Naive thymus-derived CD8-positive, alpha-beta T cell (primary cell): ENCODE measurements around the gene APOB. TPM values are rescaled to one million over a fixed set of nuclear protein-coding genes. Genes with fewer than 3 reads are reported as not detected.

Source experiments
- ATAC-seq, 2 donors: fragments of 150-1000 bp; cut with Tn5 transposase in 1 of 2; sonication (Bioruptor Pico), chemical (Tn5 transposase) in 1 of 2; 1 replicate in 1 of 2; 2 replicates in 1 of 2; pipeline ENCODE4 v1.10.0; 2021; ENCODE audit warnings: mild to moderate bottlenecking in 2 of 2, moderate library complexity in 2 of 2
- POLR2A ChIA-PET: fragments of 350-600 bp; sonication (Branson Sonifier 250); formaldehyde crosslinking; loops from one replicate; lab custom pipeline; 2021; ENCODE audit warnings: antibody characterized with exemption; lab: Charles Lee
- DNase-seq, 10 donors: peaks; one replicate each; pipeline versions ENCODE4 v3.0.0 to v3.0.0-alpha.2; 2020 to 2022
- H3K27ac Mint-ChIP-seq, 10 donors: one replicate each; pipeline ENCODE4 v1.8.0; 2020 to 2022; ENCODE audit warnings: mild to moderate bottlenecking in 10 of 10, mixed read lengths in 10 of 10, moderate library complexity in 4 of 10, inconsistent platforms in 1 of 10
- H3K27me3 Mint-ChIP-seq, 5 donors: one replicate each; pipeline ENCODE4 v1.8.0; 2021 to 2022; ENCODE audit warnings: mixed read lengths in 5 of 5
- H3K36me3 Mint-ChIP-seq, 3 donors: one replicate each; pipeline ENCODE4 v1.8.0; 2020 to 2022; ENCODE audit warnings: mixed read lengths in 3 of 3, mild to moderate bottlenecking in 2 of 3, inconsistent platforms in 1 of 3
- H3K4me1 Mint-ChIP-seq, 4 donors: one replicate each; pipeline ENCODE4 v1.8.0; 2021 to 2022; ENCODE audit warnings: mixed read lengths in 4 of 4
- H3K4me3 Mint-ChIP-seq, 10 donors: one replicate each; pipeline ENCODE4 v1.8.0; 2020 to 2022; ENCODE audit warnings: mild to moderate bottlenecking in 10 of 10, mixed read lengths in 10 of 10, moderate library complexity in 6 of 10, inconsistent platforms in 1 of 10
- H3K9me3 Mint-ChIP-seq, 9 donors: one replicate each; pipeline ENCODE4 v1.8.0; 2020 to 2022; ENCODE audit warnings: mixed read lengths in 9 of 9, mild to moderate bottlenecking in 3 of 9, inconsistent platforms in 1 of 9, moderate library complexity in 1 of 9
- polyA plus RNA-seq, 3 donors: library from polyadenylated mRNA; unstranded; fragments of 300-500 nt; fragmentation: Illumina TruSeq; gene quantifications; one replicate each; pipeline ENCODE4 v1.2.3, GENCODE V29; 2021
- total RNA-seq, 8 experiments: library from RNA in 2 of 8; stranded (reverse) in 2 of 8; gene quantifications; one replicate each; pipeline ENCODE4 v1.2.3 and lab custom pipeline; 2021 to 2026

The APOB gene
- total and polyA plus RNA-seq, 5 experiments from 2014 or later = not detected

- Mint-ChIP-seq H3K4me3 (no peak overlapping the region), H3K9me3 (no peaks in the 10 kb centered on the region), H3K27me3 (peaks cover 3 to 26% (median 9%) of the 10 kb centered on the region in 5 donors), H3K27ac (no peak overlapping the region), H3K4me1 (no peaks in the 10 kb centered on the region), H3K36me3 (no peaks in the 10 kb centered on the region)
- ATAC-seq = no peak
- POLR2A ChIA-PET = no interaction called here
- no peak for DNase-seq
Measured at GRCh38 chr2:20983844-20984243, 60.0 kb downstream of the APOB start.

GRCh38 chr2:20982861-20983260 lies 61.0 kb downstream of the APOB start:
- H3K27me3 Mint-ChIP-seq = peaks cover 3 to 26% (median 9%) of the 10 kb centered on the region in 5 donors
- no peak for ATAC-seq
- POLR2A ChIA-PET = no interaction called here
- H3K9me3 Mint-ChIP-seq = peaks cover 0 to 2% (median 0%) of the 10 kb centered on the region in 9 donors
- H3K36me3 Mint-ChIP-seq = no peaks in the 10 kb centered on the region
- H3K27ac Mint-ChIP-seq = no peak overlapping the region
- H3K4me3 Mint-ChIP-seq = no peak overlapping the region
- no peak for DNase-seq
- H3K4me1 Mint-ChIP-seq = no peaks in the 10 kb centered on the region

GRCh38 chr2:20977520-20978180 lies 66.2 kb downstream of the APOB start:
- DNase-seq (no peak), ATAC-seq (no peak)
- peaks cover 6 to 20% (median 8%) of the 10 kb centered on the region in 5 donors for H3K27me3 Mint-ChIP-seq
- POLR2A ChIA-PET = no interaction called here
- no peaks in the 10 kb centered on the region for H3K36me3 Mint-ChIP-seq
- H3K4me1 Mint-ChIP-seq = no peaks in the 10 kb centered on the region
- H3K4me3 Mint-ChIP-seq = no peak overlapping the region
- peaks cover 0 to 2% (median 0%) of the 10 kb centered on the region in 9 donors for H3K9me3 Mint-ChIP-seq
- H3K27ac Mint-ChIP-seq = no peak overlapping the region

GRCh38 chr2:20976527-20976926 lies 67.3 kb downstream of the APOB start:
- Mint-ChIP-seq H3K4me1 (no peaks in the 10 kb centered on the region), H3K9me3 (peaks cover 0 to 2% (median 0%) of the 10 kb centered on the region in 9 donors), H3K36me3 (no peaks in the 10 kb centered on the region), H3K27ac (no peak overlapping the region), H3K4me3 (no peak overlapping the region), H3K27me3 (peaks cover 6 to 12% (median 7%) of the 10 kb centered on the region in 5 donors)
- DNase-seq (no peak), ATAC-seq (no peak)
- POLR2A ChIA-PET = no interaction called here

GRCh38 chr2:20972792-20973565 lies 70.9 kb downstream of the APOB start:
- no peaks in the 10 kb centered on the region for H3K36me3 Mint-ChIP-seq

GRCh38 chr2:20972110-20972509 lies 71.8 kb downstream of the APOB start:
- H3K36me3 Mint-ChIP-seq = no peaks in the 10 kb centered on the region
- DNase-seq (no peak), ATAC-seq (no peak)
- H3K27me3 Mint-ChIP-seq = peaks cover 3 to 23% (median 14%) of the 10 kb centered on the region in 5 donors
- H3K4me1 Mint-ChIP-seq = no peaks in the 10 kb centered on the region
- POLR2A ChIA-PET = no interaction called here
- no peak overlapping the region for H3K4me3 Mint-ChIP-seq
- H3K9me3 Mint-ChIP-seq = no peaks in the 10 kb centered on the region
- no peak overlapping the region for H3K27ac Mint-ChIP-seq

More at GRCh38 chr2:20972792-20973565, 70.9 kb downstream of the APOB start:
- POLR2A ChIA-PET = no interaction called here
- Mint-ChIP-seq H3K4me1 (no peaks in the 10 kb centered on the region), H3K4me3 (no peak overlapping the region), H3K27me3 (peaks cover 3 to 20% (median 14%) of the 10 kb centered on the region in 5 donors), H3K9me3 (no peaks in the 10 kb centered on the region), H3K27ac (no peak overlapping the region)
- ATAC-seq (no peak), DNase-seq (no peak)

- DNase-seq (no peak), ATAC-seq (no peak)
- no peak overlapping the region for H3K27ac Mint-ChIP-seq
- no peak overlapping the region for H3K4me3 Mint-ChIP-seq
- peaks cover 6 to 29% (median 17%) of the 10 kb centered on the region in 5 donors for H3K27me3 Mint-ChIP-seq
- POLR2A ChIA-PET = no interaction called here
- H3K4me1 Mint-ChIP-seq = no peaks in the 10 kb centered on the region
- no peaks in the 10 kb centered on the region for H3K36me3 Mint-ChIP-seq
- H3K9me3 Mint-ChIP-seq = no peaks in the 10 kb centered on the region
Measured at GRCh38 chr2:20970068-20970467, 73.8 kb downstream of the APOB start.

- Mint-ChIP-seq H3K36me3 (no peaks in the 10 kb centered on the region), H3K4me3 (no peak overlapping the region), H3K27me3 (peaks cover 5 to 40% (median 24%) of the 10 kb centered on the region in 5 donors), H3K27ac (no peak overlapping the region), H3K9me3 (no peaks in the 10 kb centered on the region), H3K4me1 (no peaks in the 10 kb centered on the region)
- POLR2A ChIA-PET = no interaction called here
- no peak for DNase-seq
- ATAC-seq = no peak
Measured at GRCh38 chr2:20966061-20966595, 77.7 kb downstream of the APOB start.

- POLR2A ChIA-PET = no interaction called here
- no peak overlapping the region for H3K27ac Mint-ChIP-seq
- H3K9me3 Mint-ChIP-seq = no peaks in the 10 kb centered on the region
Measured at GRCh38 chr2:20965221-20965620, 78.7 kb downstream of the APOB start.

GRCh38 chr2:20963867-20964266 lies 80.0 kb downstream of the APOB start:
- no peaks in the 10 kb centered on the region for H3K9me3 Mint-ChIP-seq
- no peaks in the 10 kb centered on the region for H3K4me1 Mint-ChIP-seq
- POLR2A ChIA-PET = no interaction called here
- ATAC-seq = no peak
- no peak for DNase-seq
- no peak overlapping the region for H3K4me3 Mint-ChIP-seq
- H3K27ac Mint-ChIP-seq = no peak overlapping the region
- H3K27me3 Mint-ChIP-seq = peaks cover 9 to 35% (median 22%) of the 10 kb centered on the region in 5 donors
- H3K36me3 Mint-ChIP-seq = no peaks in the 10 kb centered on the region

More at GRCh38 chr2:20965221-20965620, 78.7 kb downstream of the APOB start:
- Mint-ChIP-seq H3K27me3 (peaks cover 5 to 37% (median 24%) of the 10 kb centered on the region in 5 donors), H3K4me3 (no peak overlapping the region), H3K36me3 (no peaks in the 10 kb centered on the region), H3K4me1 (no peaks in the 10 kb centered on the region)
- ATAC-seq (no peak), DNase-seq (no peak)

GRCh38 chr2:20962939-20963557 lies 80.8 kb downstream of the APOB start:
- H3K9me3 Mint-ChIP-seq = no peaks in the 10 kb centered on the region
- H3K36me3 Mint-ChIP-seq = no peaks in the 10 kb centered on the region
- H3K27me3 Mint-ChIP-seq = peaks cover 9 to 37% (median 19%) of the 10 kb centered on the region in 5 donors
- DNase-seq (peak; percentile 29 to 72 (median 54)), ATAC-seq (peak in 1 of 2 donors; percentile 54)
- no peak overlapping the region for H3K27ac Mint-ChIP-seq
- H3K4me1 Mint-ChIP-seq = no peaks in the 10 kb centered on the region
- POLR2A ChIA-PET = interaction anchor here (0.7 kb wide), 1 partner anchor 172 kb away, joined by 3 read pairs; no protein-coding TSS in a partner anchor
- no peak overlapping the region for H3K4me3 Mint-ChIP-seq

GRCh38 chr2:20961858-20962257 lies 82.0 kb downstream of the APOB start:
- no peak overlapping the region for H3K27ac Mint-ChIP-seq
- POLR2A ChIA-PET = no interaction called here
- no peaks in the 10 kb centered on the region for H3K4me1 Mint-ChIP-seq
- no peak for DNase-seq
- H3K27me3 Mint-ChIP-seq = peaks cover 9 to 37% (median 16%) of the 10 kb centered on the region in 5 donors
- H3K36me3 Mint-ChIP-seq = no peaks in the 10 kb centered on the region
- no peak for ATAC-seq
- no peaks in the 10 kb centered on the region for H3K9me3 Mint-ChIP-seq
- no peak overlapping the region for H3K4me3 Mint-ChIP-seq

- H3K4me1 Mint-ChIP-seq = no peaks in the 10 kb centered on the region
- H3K27ac Mint-ChIP-seq = no peak overlapping the region
- H3K4me3 Mint-ChIP-seq = no peak overlapping the region
- POLR2A ChIA-PET = no interaction called here
- no peak for DNase-seq
- H3K27me3 Mint-ChIP-seq = peaks cover 6 to 37% (median 14%) of the 10 kb centered on the region in 5 donors
- no peaks in the 10 kb centered on the region for H3K36me3 Mint-ChIP-seq
- no peaks in the 10 kb centered on the region for H3K9me3 Mint-ChIP-seq
- no peak for ATAC-seq
Measured at GRCh38 chr2:20960003-20960402, 83.9 kb downstream of the APOB start.
